Uterus (tissue), 4 donors: ENCODE results near the gene MYO1D. TPM values are rescaled to one million over a fixed set of nuclear protein-coding genes. Genes with fewer than 3 reads are reported as not detected.

Experiments
- DNase-seq, 2 donors: peaks; one replicate each; pipeline ENCODE4 v3.0.0-alpha.2; 2019 to 2020
- H3K27ac ChIP-seq, 2 donors: fragments of 200-600 bp; sonication (generic); 1 replicate in 1 of 2; 2 replicates in 1 of 2; pipeline ENCODE4 v1.5.1; 2016 to 2018
- H3K27me3 ChIP-seq, 2 donors: fragments of 200-600 bp; sonication (generic); one replicate each; pipeline ENCODE4 v1.5.1; 2018 to 2019; ENCODE audit warnings: control low read depth in 1 of 2
- H3K36me3 ChIP-seq, 2 donors: fragments of 200-600 bp; sonication (generic); one replicate each; pipeline ENCODE4 v1.5.1; 2019; ENCODE audit warnings: control low read depth in 1 of 2
- H3K4me1 ChIP-seq, 2 donors: fragments of 200-600 bp; sonication (generic); one replicate each; pipeline ENCODE4 v1.5.1; 2018 to 2019; ENCODE audit warnings: control low read depth in 1 of 2
- H3K4me3 ChIP-seq, 2 donors: fragments of 200-600 bp; sonication (generic); 1 replicate in 1 of 2; 2 replicates in 1 of 2; pipeline ENCODE4 v1.5.1; 2018 to 2019; ENCODE audit warnings: mild to moderate bottlenecking in 1 of 2
- H3K9me3 ChIP-seq, 2 donors: fragments of 200-600 bp; sonication (generic); one replicate each; pipeline ENCODE4 v1.5.1; 2019; ENCODE audit warnings: control low read depth in 1 of 2
- CTCF ChIP-seq, 4 experiments: fragments of 200-600 bp in 2 of 4; fragments of 450-650 bp in 2 of 4; sonication (generic) in 2 of 4; IDR thresholded peaks; one replicate each; pipeline ENCODE4 v1.5.1; 2016 to 2019; ENCODE audit warnings: antibody characterized with exemption in 4 of 4, mild to moderate bottlenecking in 2 of 4, moderate library complexity in 1 of 4
- POLR2A ChIP-seq, 2 donors: fragments of 450-650 bp; IDR thresholded peaks; one replicate each; pipeline ENCODE4 v1.6.1; 2016; ENCODE audit warnings: antibody characterized with exemption in 2 of 2, mild to moderate bottlenecking in 1 of 2, moderate library complexity in 1 of 2
- intact Hi-C: fragments of 100-400 bp; cut with DNase I; formaldehyde crosslinking; loops from one replicate; pipeline ENCODE4 v1.15.1; 2023; ENCODE audit warnings: low total_unique reads
- total RNA-seq, 4 donors: library from RNA; depleted of rRNA in 3 of 4; stranded (reverse); fragments of >200 nt in 3 of 4; gene quantifications; one replicate each; pipeline versions ENCODE4 v1.1.0 to v1.2.4, GENCODE V29; 2014 to 2023
- donor health status: DM: yes; HTN: yes; CAD: no.

The MYO1D gene
- total RNA-seq, 4 donors from 2014 or later, result 20.4 to 55.2 (median 30.6) TPM

DNA sequence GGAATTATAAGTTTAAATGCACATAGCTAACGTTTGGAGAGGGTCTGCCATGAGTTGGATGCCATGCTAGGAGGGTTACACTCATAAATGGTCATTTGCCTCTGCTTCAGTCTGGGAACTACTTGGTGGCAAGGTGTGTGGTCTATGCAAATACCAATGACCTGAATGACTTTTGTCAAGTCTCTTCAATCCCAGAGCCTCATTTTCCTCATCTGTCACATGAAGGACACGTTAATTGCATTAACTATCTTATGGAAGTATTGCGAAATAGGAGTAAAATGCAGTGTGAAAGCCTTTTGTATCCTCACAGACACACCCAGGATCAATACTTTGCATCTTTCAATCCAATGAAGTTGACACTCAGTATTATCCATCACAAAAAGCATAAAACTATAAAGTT lies 327.4 kb downstream of the MYO1D start:
- H3K27ac ChIP-seq, result no peak overlapping the region
- TF ChIP-seq CTCF (IDR thresholded peaks at IDR 0.05), result no peak
- no peak for TF ChIP-seq POLR2A (IDR thresholded peaks at IDR 0.05)
- no peak for DNase-seq
- no peaks in the 10 kb centered on the region for H3K9me3 ChIP-seq
- no peaks in the 10 kb centered on the region for H3K27me3 ChIP-seq
- intact Hi-C loops, result no loop called here
- no peak overlapping the region for H3K4me3 ChIP-seq
- H3K36me3 ChIP-seq, result no peaks in the 10 kb centered on the region
- no peaks in the 10 kb centered on the region for H3K4me1 ChIP-seq

DNA sequence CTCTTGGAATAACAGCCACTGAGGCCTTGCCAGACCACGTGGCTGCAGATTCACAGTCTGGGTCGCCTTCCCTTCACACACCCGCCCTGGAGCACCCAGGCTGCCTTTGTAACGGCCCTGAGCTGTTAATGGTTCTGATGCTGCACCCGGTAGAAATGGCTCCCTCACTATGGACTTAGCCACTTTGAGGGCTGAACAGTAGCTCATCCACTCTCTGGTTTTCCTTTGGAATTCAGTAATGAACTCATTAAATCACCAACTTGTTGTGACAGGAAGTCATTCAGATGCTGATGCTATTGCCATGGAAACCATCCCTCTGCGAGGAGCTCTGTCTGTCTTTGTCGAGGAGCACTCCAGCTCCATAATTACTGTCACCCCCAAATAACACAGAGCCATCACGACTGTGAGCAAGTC lies 330.9 kb downstream of the MYO1D start:
- Histone ChIP-seq H3K4me3 (no peak overlapping the region), H3K36me3 (no peaks in the 10 kb centered on the region), H3K27ac (no peak overlapping the region), H3K4me1 (no peaks in the 10 kb centered on the region), H3K27me3 (no peaks in the 10 kb centered on the region), H3K9me3 (no peaks in the 10 kb centered on the region)
- DNase-seq, result no peak
- intact Hi-C loops, result no loop called here
- TF ChIP-seq POLR2A (IDR thresholded peaks at IDR 0.05) (no peak), CTCF (IDR thresholded peaks at IDR 0.05) (no peak)

GRCh38 chr17:32542186-32542585 lies 334.7 kb downstream of the MYO1D start:
- H3K27ac ChIP-seq, result no peak overlapping the region
- H3K4me1 ChIP-seq, result no peaks in the 10 kb centered on the region
- no peaks in the 10 kb centered on the region for H3K27me3 ChIP-seq
- no peak for DNase-seq
- intact Hi-C loops, result no loop called here
- TF ChIP-seq POLR2A (IDR thresholded peaks at IDR 0.05) (no peak), CTCF (IDR thresholded peaks at IDR 0.05) (no peak)
- H3K36me3 ChIP-seq, result no peaks in the 10 kb centered on the region
- H3K4me3 ChIP-seq, result no peak overlapping the region
- H3K9me3 ChIP-seq, result no peaks in the 10 kb centered on the region

DNA sequence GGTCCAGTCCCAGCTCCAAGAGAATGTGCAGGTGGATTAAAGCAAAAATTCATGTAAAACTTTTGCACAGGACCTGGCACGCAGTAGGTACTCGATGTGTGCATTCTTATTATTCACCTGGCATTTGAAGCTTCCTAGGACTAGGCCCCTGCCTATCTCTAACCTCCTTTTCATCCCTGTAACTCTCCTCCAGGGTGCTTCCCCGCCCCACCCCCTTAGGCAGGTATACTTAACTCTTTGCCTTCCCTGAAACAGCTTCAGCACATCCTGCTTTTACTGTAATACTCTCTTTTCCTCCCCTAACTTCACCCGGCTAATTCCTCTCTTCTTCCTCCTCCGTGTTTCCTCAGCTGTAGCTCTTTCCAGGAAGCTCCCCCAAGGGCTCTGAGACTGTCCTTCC lies 335.3 kb downstream of the MYO1D start:
- no peaks in the 10 kb centered on the region for H3K27me3 ChIP-seq
- DNase-seq, result no peak
- intact Hi-C loops, result no loop called here
- no peak overlapping the region for H3K4me3 ChIP-seq
- H3K27ac ChIP-seq, result no peak overlapping the region
- H3K4me1 ChIP-seq, result no peaks in the 10 kb centered on the region
- TF ChIP-seq CTCF (IDR thresholded peaks at IDR 0.05), result no peak
- no peak for TF ChIP-seq POLR2A (IDR thresholded peaks at IDR 0.05)
- H3K9me3 ChIP-seq, result no peaks in the 10 kb centered on the region
- H3K36me3 ChIP-seq, result no peaks in the 10 kb centered on the region

DNA sequence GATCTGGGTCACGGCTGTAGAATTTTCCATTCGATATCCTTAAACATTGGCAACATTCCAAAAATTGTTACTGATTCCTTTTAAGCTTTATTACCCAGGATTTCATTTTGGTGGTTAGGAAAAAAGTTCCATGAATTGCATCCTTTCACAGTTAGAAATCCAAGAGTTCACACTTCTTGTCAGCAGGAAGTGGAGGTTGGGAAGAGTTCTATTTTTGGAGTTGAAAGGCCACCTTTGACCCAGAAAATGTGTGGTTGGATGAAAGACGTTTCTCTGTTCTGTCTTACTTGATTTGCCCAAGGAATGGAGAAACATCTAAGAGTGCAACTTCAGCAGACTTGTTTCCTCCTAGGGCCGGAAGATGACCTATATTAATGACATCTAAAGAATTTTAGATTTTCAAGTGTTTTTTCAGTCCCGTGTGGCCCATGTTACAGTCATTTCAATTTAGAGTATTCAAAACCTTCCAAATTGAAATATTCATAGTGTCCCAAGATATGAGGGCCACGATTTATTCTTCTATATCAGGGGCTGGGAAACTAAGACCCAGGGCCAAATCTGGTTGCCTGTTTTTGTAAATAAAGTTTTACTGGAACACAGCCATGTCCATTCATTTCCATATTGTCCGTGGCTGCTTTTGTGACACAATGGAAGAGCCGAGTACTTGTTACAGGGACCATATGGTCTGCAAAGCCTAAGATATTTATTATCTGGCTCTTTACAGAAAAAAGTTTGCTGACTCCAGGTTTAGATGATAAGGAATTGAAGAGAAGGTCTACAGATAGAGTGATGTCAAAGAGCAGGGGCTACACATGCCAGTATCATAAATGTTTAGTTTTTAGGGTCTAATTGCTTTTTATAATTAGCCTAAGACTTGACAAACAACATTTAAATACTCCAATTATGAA lies 339.9 kb downstream of the MYO1D start:
- intact Hi-C loops, result no loop called here
- H3K9me3 ChIP-seq, result no peaks in the 10 kb centered on the region
- H3K4me3 ChIP-seq, result no peak overlapping the region
- TF ChIP-seq CTCF (IDR thresholded peaks at IDR 0.05) (no peak), POLR2A (IDR thresholded peaks at IDR 0.05) (no peak)
- H3K27me3 ChIP-seq, result no peaks in the 10 kb centered on the region
- no peak for DNase-seq
- H3K27ac ChIP-seq, result no peak overlapping the region
- no peaks in the 10 kb centered on the region for H3K4me1 ChIP-seq
- H3K36me3 ChIP-seq, result no peaks in the 10 kb centered on the region
